MCF 10A (cell line): ENCODE data around the gene GRIK1. TPM values are rescaled to one million over a fixed set of nuclear protein-coding genes. Genes with fewer than 3 reads are reported as not detected.

Experiments used
- BruUV-seq: library from RNA; stranded (reverse); fragments of 400-500 nt; replicated peaks from 2 replicates; lab custom pipeline; 2021; lab: Mats Ljungman, UMichigan
- CTCF ChIA-PET: fragments of 300-600 bp; sonication (Branson Sonifier 250); formaldehyde crosslinking; extraction: SDS; loops from one replicate; lab custom pipeline; 2021; ENCODE audit warnings: antibody characterized with exemption, inconsistent platforms; lab: Yijun Ruan, JAX
- POLR2A ChIA-PET: fragments of 300-600, 350-650 bp; sonication (Branson Sonifier 250); formaldehyde crosslinking; extraction: SDS; loops from one replicate; lab custom pipeline; 2020; ENCODE audit warnings: antibody characterized with exemption, inconsistent platforms; lab: Yijun Ruan, JAX
- DNase-seq: peaks from one replicate; pipeline ENCODE4 v3.0.0-alpha.2; 2018; ENCODE audit not compliant: unreplicated experiment
- H3K27ac Mint-ChIP-seq: one replicate; pipeline ENCODE4 v1.8.0; 2022; ENCODE audit warnings: mild to moderate bottlenecking, low read depth, mixed read lengths; ENCODE audit not compliant: unreplicated experiment
- H3K27me3 Mint-ChIP-seq: one replicate; pipeline ENCODE4 v1.8.0; 2022; ENCODE audit warnings: mixed read lengths; ENCODE audit not compliant: insufficient read depth, unreplicated experiment
- H3K36me3 Mint-ChIP-seq: one replicate; pipeline ENCODE4 v1.8.0; 2022; ENCODE audit warnings: mild to moderate bottlenecking, moderate library complexity, mixed read lengths; ENCODE audit not compliant: insufficient read depth, unreplicated experiment
- H3K4me1 Mint-ChIP-seq: one replicate; pipeline ENCODE4 v1.8.0; 2022; ENCODE audit warnings: mixed read lengths; ENCODE audit not compliant: insufficient read depth, unreplicated experiment
- H3K4me3 Mint-ChIP-seq: one replicate; pipeline ENCODE4 v1.8.0; 2022; ENCODE audit warnings: mild to moderate bottlenecking, moderate library complexity, mixed read lengths; ENCODE audit not compliant: unreplicated experiment
- H3K9me3 Mint-ChIP-seq: one replicate; pipeline ENCODE4 v1.8.0; 2022; ENCODE audit warnings: mixed read lengths; ENCODE audit not compliant: unreplicated experiment
- CTCF ChIP-seq: fragments of 200-600 bp; IDR thresholded peaks from one replicate; pipeline ENCODE4 v1.8.0; 2022; ENCODE audit warnings: antibody characterized with exemption, mild to moderate bottlenecking; ENCODE audit not compliant: unreplicated experiment
- intact Hi-C: fragments of 100-400 bp; cut with micrococcal nuclease; formaldehyde crosslinking; loops from 2 replicates; pipeline ENCODE4 v1.14.1; 2022
- total RNA-seq: library from RNA; stranded (reverse); gene quantifications from 2 replicates; pipeline ENCODE4 v1.2.3, GENCODE V29; 2022

GRIK1 gene
- total RNA-seq, 1 experiment from 2014 or later, result not detected

- BruUV-seq, result no TSS peak
- peak; percentile 58 for DNase-seq
- Mint-ChIP-seq H3K4me1 (peaks cover 26% of the 10 kb centered on the region), H3K27me3 (no peaks in the 10 kb centered on the region), H3K36me3 (no peaks in the 10 kb centered on the region), H3K9me3 (peaks cover 7% of the 10 kb centered on the region), H3K27ac (no peak overlapping the region), H3K4me3 (no peak overlapping the region)
- POLR2A ChIA-PET, result interaction anchor here (0.7 kb wide), 1 partner anchor 57 kb away, joined by 3 read pairs; no protein-coding TSS in a partner anchor
- CTCF ChIA-PET, result interaction anchor here (0.6 to 1.2 kb wide), 3 partner anchors 11 to 53 kb away, joined by 3 to 5 read pairs (median 3); no protein-coding TSS in a partner anchor
- intact Hi-C loops, result no loop called here
- TF ChIP-seq CTCF, result no peak
Measured at GRCh38 chr21:29829564-29830275, 110.1 kb downstream of the GRIK1 start.

- Mint-ChIP-seq H3K9me3 (peaks cover 7% of the 10 kb centered on the region), H3K27me3 (no peaks in the 10 kb centered on the region), H3K36me3 (no peaks in the 10 kb centered on the region), H3K4me3 (no peak overlapping the region), H3K4me1 (peaks cover 26% of the 10 kb centered on the region), H3K27ac (no peak overlapping the region)
- POLR2A ChIA-PET, result interaction anchor here (0.7 to 1.5 kb wide), 2 partner anchors 13 to 15 kb away, joined by 3 to 7 read pairs; no protein-coding TSS in a partner anchor
- no peak for TF ChIP-seq CTCF
- BruUV-seq, result no TSS peak
- intact Hi-C loops, result no loop called here
- no peak for DNase-seq
- CTCF ChIA-PET, result interaction anchor here (0.7 to 1.5 kb wide), 3 partner anchors 21 to 1063 kb away, joined by 3 to 7 read pairs (median 4); no protein-coding TSS in a partner anchor
Measured at GRCh38 chr21:29827647-29828046, 112.1 kb downstream of the GRIK1 start.

GRCh38 chr21:29827236-29827635, 112.6 kb downstream of the GRIK1 start:
- Mint-ChIP-seq H3K36me3 (no peaks in the 10 kb centered on the region), H3K4me1 (peaks cover 26% of the 10 kb centered on the region), H3K27ac (no peak overlapping the region), H3K27me3 (no peaks in the 10 kb centered on the region), H3K9me3 (peaks cover 7% of the 10 kb centered on the region), H3K4me3 (no peak overlapping the region)
- DNase-seq, result peak; percentile 61
- no peak for TF ChIP-seq CTCF
- CTCF ChIA-PET, result interaction anchor here (0.7 to 1.5 kb wide), 3 partner anchors 22 to 1062 kb away, joined by 4 to 7 read pairs (median 4); no protein-coding TSS in a partner anchor
- POLR2A ChIA-PET, result interaction anchor here (0.7 to 1.5 kb wide), 2 partner anchors 13 to 15 kb away, joined by 3 to 7 read pairs; no protein-coding TSS in a partner anchor
- intact Hi-C loops, result no loop called here
- no TSS peak for BruUV-seq

GRCh38 chr21:29826386-29826785, 113.4 kb downstream of the GRIK1 start:
- Mint-ChIP-seq H3K9me3 (peaks cover 7% of the 10 kb centered on the region), H3K4me1 (peaks cover 26% of the 10 kb centered on the region), H3K27me3 (no peaks in the 10 kb centered on the region), H3K27ac (no peak overlapping the region), H3K4me3 (no peak overlapping the region), H3K36me3 (no peaks in the 10 kb centered on the region)
- intact Hi-C loops, result no loop called here
- BruUV-seq, result no TSS peak
- ChIA-PET CTCF (interaction anchor here (1.0 kb wide), 1 partner anchor 22 kb away, joined by 4 read pairs; no protein-coding TSS in a partner anchor), POLR2A (interaction anchor here (0.5 kb wide), 1 partner anchor 337 kb away, joined by 3 read pairs; no protein-coding TSS in a partner anchor)
- no peak for TF ChIP-seq CTCF
- no peak for DNase-seq
